ENCODE measurements around the gene CFAP46.
"Not testable (repeated sequence)": the region's sequence is repeated elsewhere in the genome, so short reads cannot be mapped to it uniquely, and the experiment has no call there.

The CFAP46 gene

GRCh38 chr10:132979491-132980425, 37.4 kb upstream of the CFAP46 start:
- no peak for DNase-seq

- DNase-seq, result no peak
These were observed 36.2 kb upstream of the CFAP46 start for GRCh38 chr10:132978542-132978941.

- DNase-seq, result no peak
These were observed 35.4 kb upstream of the CFAP46 start for GRCh38 chr10:132977807-132978206.

- DNase-seq, result no peak
These were observed 34.7 kb upstream of the CFAP46 start for GRCh38 chr10:132977076-132977475.

- DNase-seq, result no peak
These were observed 33.7 kb upstream of the CFAP46 start for GRCh38 chr10:132975831-132976682.

GRCh38 chr10:132974886-132975830, 32.8 kb upstream of the CFAP46 start:
- no peak for DNase-seq

GRCh38 chr10:132974249-132974796, 32.0 kb upstream of the CFAP46 start:
- no peak for DNase-seq

- DNase-seq, result no peak
These were observed 31.5 kb upstream of the CFAP46 start for GRCh38 chr10:132973903-132974241.

GRCh38 chr10:132972986-132973902, 30.9 kb upstream of the CFAP46 start:
- no peak for DNase-seq

GRCh38 chr10:132972149-132972985, 30.0 kb upstream of the CFAP46 start:
- no peak for DNase-seq

- DNase-seq, result no peak
These were observed 29.2 kb upstream of the CFAP46 start for GRCh38 chr10:132971448-132972148.

GRCh38 chr10:132970641-132971438, 28.5 kb upstream of the CFAP46 start:
- DNase-seq, result no peak

GRCh38 chr10:132967540-132967939, 25.2 kb upstream of the CFAP46 start:
- no peak for DNase-seq

- DNase-seq, result no peak
These were observed 23.2 kb upstream of the CFAP46 start for GRCh38 chr10:132965411-132966057.

GRCh38 chr10:132964707-132965410, 22.5 kb upstream of the CFAP46 start:
- not testable (repeated sequence) for DNase-seq

GRCh38 chr10:132964231-132964630, 21.9 kb upstream of the CFAP46 start:
- no peak for DNase-seq

- DNase-seq, result no peak
These were observed 21.1 kb upstream of the CFAP46 start for GRCh38 chr10:132963430-132963960.
